ENCODE measurements around the gene USP33. TPM values are rescaled to one million over a fixed set of nuclear protein-coding genes. Genes with fewer than 3 reads are reported as not detected.

Gene USP33
- total and polyA plus RNA-seq, 12 donors, result 29.6 to 95.7 (median 66.5) TPM

DNA sequence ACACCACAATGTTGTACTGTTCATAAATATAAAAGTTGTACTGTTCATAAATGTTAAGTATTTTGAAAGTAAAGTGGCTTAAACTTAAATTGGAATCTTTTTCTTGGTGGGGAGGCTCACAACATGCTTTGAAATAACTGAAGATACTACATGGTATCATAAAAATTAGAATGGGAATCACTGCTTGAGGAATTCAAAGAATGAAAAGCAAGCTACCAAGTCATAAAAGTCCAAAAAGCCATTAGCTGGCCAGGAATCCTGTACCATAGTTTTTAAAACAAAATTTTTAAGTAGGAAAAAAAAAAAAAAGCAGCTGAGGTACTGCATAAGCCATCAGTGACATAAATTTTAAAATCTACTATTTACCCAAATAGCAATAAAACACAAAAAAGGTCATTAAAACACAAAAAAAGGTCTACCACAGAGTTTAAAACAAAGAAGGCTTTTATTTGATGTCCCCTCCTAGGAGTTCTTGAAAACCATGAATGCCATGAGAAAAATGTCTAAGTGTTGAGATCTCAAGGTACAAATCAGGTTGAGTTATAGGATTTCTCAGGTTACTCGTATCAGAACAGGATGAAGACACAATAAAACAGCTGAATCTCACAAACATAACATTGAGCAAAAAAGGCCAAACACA, 85.8 kb downstream of the USP33 start:
- Histone ChIP-seq H3K27ac (no peak overlapping the region), H3K27me3 (no peaks in the 10 kb centered on the region), H3K4me3 (no peak overlapping the region), H3K36me3 (replicated peaks in 1 of 2) (no peaks in the 10 kb centered on the region), H3K4me1 (replicated peaks in 1 of 2) (peaks cover 5 to 63% of the 10 kb centered on the region in 2 donors), H3K9me3 (replicated peaks in 1 of 3) (no peaks in the 10 kb centered on the region)
- DNase-seq, result no peak
- WGBS, 4 donors, result 86 to 92% (median 89%) methylated on average over 1 of the region's 1 CpG
- TF ChIP-seq POLR2A (IDR thresholded peaks at IDR 0.05) (no peak), CTCF (IDR thresholded peaks at IDR 0.05) (no peak)
- intact Hi-C loops (cut with DNase I), result no loop called here

GRCh38 chr1:77673030-77673429, 86.6 kb downstream of the USP33 start:
- 90 to 92% (median 91%) methylated on average over 6 of the region's 6 CpGs for WGBS, 4 donors
- Histone ChIP-seq H3K9me3 (replicated peaks in 1 of 3) (no peaks in the 10 kb centered on the region), H3K27ac (no peak overlapping the region), H3K36me3 (replicated peaks in 1 of 2) (no peaks in the 10 kb centered on the region), H3K4me1 (replicated peaks in 1 of 2) (peaks cover 0 to 58% of the 10 kb centered on the region in 2 donors), H3K4me3 (no peak overlapping the region), H3K27me3 (no peaks in the 10 kb centered on the region)
- TF ChIP-seq POLR2A (IDR thresholded peaks at IDR 0.05), result no peak
- no peak for TF ChIP-seq CTCF (IDR thresholded peaks at IDR 0.05)
- no peak for DNase-seq
- intact Hi-C loops (cut with DNase I), result no loop called here

DNA sequence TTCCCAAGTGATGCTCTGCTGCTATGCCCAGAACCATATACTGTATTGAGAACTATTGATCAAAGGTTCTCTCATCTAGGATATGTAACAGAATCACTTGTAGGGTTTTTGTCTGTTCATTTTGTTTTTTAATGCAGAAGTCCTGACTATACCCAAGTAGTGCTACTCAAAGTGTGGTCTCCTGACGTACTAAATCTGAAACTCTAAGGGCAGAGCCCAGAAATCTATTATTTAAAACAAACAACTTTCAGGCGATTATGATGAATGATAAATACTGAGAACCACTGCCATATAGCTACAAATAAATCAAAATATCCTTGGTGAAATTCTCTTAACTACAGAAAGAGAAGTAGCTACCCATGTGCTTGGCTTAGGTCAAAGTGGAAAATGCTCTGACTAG, 87.3 kb downstream of the USP33 start:
- no peaks in the 10 kb centered on the region for H3K27me3 ChIP-seq
- no peak overlapping the region for H3K27ac ChIP-seq
- no peak for TF ChIP-seq POLR2A (IDR thresholded peaks at IDR 0.05)
- no peak for TF ChIP-seq CTCF (IDR thresholded peaks at IDR 0.05)
- peaks cover 0 to 56% of the 10 kb centered on the region in 2 donors for H3K4me1 ChIP-seq (replicated peaks in 1 of 2)
- intact Hi-C loops (cut with DNase I), result no loop called here
- H3K9me3 ChIP-seq (replicated peaks in 1 of 3), result no peaks in the 10 kb centered on the region
- no peaks in the 10 kb centered on the region for H3K36me3 ChIP-seq (replicated peaks in 1 of 2)
- 76 to 89% (median 86%) methylated on average over 2 of the region's 2 CpGs for WGBS, 4 donors
- H3K4me3 ChIP-seq, result no peak overlapping the region
- no peak for DNase-seq

- H3K27me3 ChIP-seq, result no peaks in the 10 kb centered on the region
- no peak overlapping the region for H3K4me3 ChIP-seq
- H3K4me1 ChIP-seq (replicated peaks in 1 of 2), result peaks cover 0 to 56% of the 10 kb centered on the region in 2 donors
- no peak for DNase-seq
- TF ChIP-seq CTCF (IDR thresholded peaks at IDR 0.05) (no peak), POLR2A (IDR thresholded peaks at IDR 0.05) (no peak)
- no peak overlapping the region for H3K27ac ChIP-seq
- WGBS, 4 donors, result 71 to 77% (median 75%) methylated on average over 5 of the region's 5 CpGs
- intact Hi-C loops (cut with DNase I), result no loop called here
- no peaks in the 10 kb centered on the region for H3K9me3 ChIP-seq (replicated peaks in 1 of 3)
- no peaks in the 10 kb centered on the region for H3K36me3 ChIP-seq (replicated peaks in 1 of 2)
Measured at GRCh38 chr1:77671836-77672235, 87.8 kb downstream of the USP33 start.
